ENCODE measurements around the gene UAP1.
"Not testable (repeated sequence)": the region's sequence is repeated elsewhere in the genome, so short reads cannot be mapped to it uniquely, and the experiment has no call there.

The UAP1 gene

GRCh38 chr1:162580308-162580707 is 18.8 kb downstream of the UAP1 start:
- DNase-seq (no peak), ATAC-seq (ENCODE audit: insufficient read depth, low read depth) (no peak)
- H3K4me1 ChIP-seq (ENCODE audit: insufficient read depth, low read length) = no peaks in the 10 kb centered on the region
- H3K79me2 ChIP-seq (ENCODE audit: insufficient read depth, low read length) = 0 out of 2 replicates have a peak, but pooled peaks cover 2% of the 10 kb centered on the region
- no peak overlapping the region for H3K4me3 ChIP-seq (ENCODE audit: low read depth in 1 of 2, low read length in 2 of 2)
- H3K27me3 ChIP-seq (ENCODE audit: insufficient read depth, low read length, poor library complexity) = no peaks in the 10 kb centered on the region
- no peak overlapping the region for H2AFZ ChIP-seq (ENCODE audit: low read depth, low read length)
- no peak overlapping the region for H3K4me2 ChIP-seq (ENCODE audit: insufficient read depth, low read length)
- H3K9me3 ChIP-seq (ENCODE audit: insufficient read depth, low read length, severe bottlenecking) = no peaks in the 10 kb centered on the region
- TF ChIP-seq CTCF (IDR thresholded peaks at IDR 0.05; ENCODE audit: borderline replicate concordance, extremely low read depth, low read length, poor library complexity, severe bottlenecking) (no peak), EZH2 (IDR thresholded peaks at IDR 0.05; ENCODE audit: borderline replicate concordance, low read depth, low read length, severe bottlenecking) (no peak)
- H3K9ac ChIP-seq (ENCODE audit: low read depth, low read length) = no peak overlapping the region
- H3K36me3 ChIP-seq (ENCODE audit: insufficient read depth, low read length) = peaks cover 42% of the 10 kb centered on the region
- no peaks in the 10 kb centered on the region for H4K20me1 ChIP-seq (ENCODE audit: insufficient read depth, low read length)
- H3K27ac ChIP-seq (ENCODE audit: low read length) = no peak overlapping the region

GRCh38 chr1:162582901-162583300 is 21.4 kb downstream of the UAP1 start:
- not testable (repeated sequence) for H3K4me3 ChIP-seq (ENCODE audit: low read depth in 1 of 2, low read length in 2 of 2); H3K9me3 ChIP-seq (ENCODE audit: insufficient read depth, low read length, severe bottlenecking); DNase-seq; H3K4me2 ChIP-seq (ENCODE audit: insufficient read depth, low read length); H3K79me2 ChIP-seq (ENCODE audit: insufficient read depth, low read length); H4K20me1 ChIP-seq (ENCODE audit: insufficient read depth, low read length); H2AFZ ChIP-seq (ENCODE audit: low read depth, low read length); H3K4me1 ChIP-seq (ENCODE audit: insufficient read depth, low read length); ATAC-seq (ENCODE audit: insufficient read depth, low read depth); H3K27me3 ChIP-seq (ENCODE audit: insufficient read depth, low read length, poor library complexity); H3K9ac ChIP-seq (ENCODE audit: low read depth, low read length); H3K27ac ChIP-seq (ENCODE audit: low read length)
- H3K36me3 ChIP-seq (ENCODE audit: insufficient read depth, low read length) = peaks cover 40% of the 10 kb centered on the region

GRCh38 chr1:162585101-162585500 is 23.6 kb downstream of the UAP1 start:
- not testable (repeated sequence) for H4K20me1 ChIP-seq (ENCODE audit: insufficient read depth, low read length); H3K9ac ChIP-seq (ENCODE audit: low read depth, low read length); DNase-seq; H3K9me3 ChIP-seq (ENCODE audit: insufficient read depth, low read length, severe bottlenecking); H3K27me3 ChIP-seq (ENCODE audit: insufficient read depth, low read length, poor library complexity); H3K4me2 ChIP-seq (ENCODE audit: insufficient read depth, low read length); H3K4me1 ChIP-seq (ENCODE audit: insufficient read depth, low read length); H3K27ac ChIP-seq (ENCODE audit: low read length); ATAC-seq (ENCODE audit: insufficient read depth, low read depth); H3K4me3 ChIP-seq (ENCODE audit: low read depth in 1 of 2, low read length in 2 of 2); H3K79me2 ChIP-seq (ENCODE audit: insufficient read depth, low read length); H2AFZ ChIP-seq (ENCODE audit: low read depth, low read length)
- H3K36me3 ChIP-seq (ENCODE audit: insufficient read depth, low read length) = peaks cover 41% of the 10 kb centered on the region

- Histone ChIP-seq H3K9me3 (ENCODE audit: insufficient read depth, low read length, severe bottlenecking) (no peaks in the 10 kb centered on the region), H4K20me1 (ENCODE audit: insufficient read depth, low read length) (no peaks in the 10 kb centered on the region), H3K4me1 (ENCODE audit: insufficient read depth, low read length) (no peaks in the 10 kb centered on the region), H3K9ac (ENCODE audit: low read depth, low read length) (no peak overlapping the region), H3K36me3 (ENCODE audit: insufficient read depth, low read length) (peaks cover 35% of the 10 kb centered on the region), H2AFZ (ENCODE audit: low read depth, low read length) (no peak overlapping the region), H3K4me2 (ENCODE audit: insufficient read depth, low read length) (no peak overlapping the region), H3K79me2 (ENCODE audit: insufficient read depth, low read length) (no peaks in the 10 kb centered on the region), H3K27me3 (ENCODE audit: insufficient read depth, low read length, poor library complexity) (no peaks in the 10 kb centered on the region), H3K27ac (ENCODE audit: low read length) (no peak overlapping the region), H3K4me3 (ENCODE audit: low read depth in 1 of 2, low read length in 2 of 2) (no peak overlapping the region)
- ATAC-seq (ENCODE audit: insufficient read depth, low read depth) (no peak), DNase-seq (no peak)
- TF ChIP-seq EZH2 (IDR thresholded peaks at IDR 0.05; ENCODE audit: borderline replicate concordance, low read depth, low read length, severe bottlenecking) (no peak), CTCF (IDR thresholded peaks at IDR 0.05; ENCODE audit: borderline replicate concordance, extremely low read depth, low read length, poor library complexity, severe bottlenecking) (no peak)
These were observed 25.8 kb downstream of the UAP1 start for GRCh38 chr1:162587347-162587746.

All from DND-41 (cell line).